Activated T-cell treated with anti-CD3 and anti-CD28 coated beads for 24 hours (primary cell): ENCODE results near the gene KIF20B.
"Not testable (repeated sequence)": the region's sequence is repeated elsewhere in the genome, so short reads cannot be mapped to it uniquely, and the experiment has no call there.

Source experiments
- DNase-seq: peaks from one replicate; pipeline ENCODE4 v3.0.0-alpha.2; 2020; ENCODE audit warnings: low read depth

Gene KIF20B

GRCh38 chr10:89783406-89783805 lies 82.0 kb downstream of the KIF20B start:
- no peak for DNase-seq

GRCh38 chr10:89785095-89785494 lies 83.7 kb downstream of the KIF20B start:
- DNase-seq = no peak

- no peak for DNase-seq
These were observed 87.9 kb downstream of the KIF20B start for GRCh38 chr10:89789188-89789877.

GRCh38 chr10:89792187-89792586 lies 90.8 kb downstream of the KIF20B start:
- no peak for DNase-seq

GRCh38 chr10:89793649-89794254 lies 92.4 kb downstream of the KIF20B start:
- DNase-seq = peak; percentile 24

- DNase-seq = no peak
These were observed 94.5 kb downstream of the KIF20B start for GRCh38 chr10:89795840-89796239.

- no peak for DNase-seq
These were observed 96.7 kb downstream of the KIF20B start for GRCh38 chr10:89798092-89798491.

GRCh38 chr10:89799573-89799972 lies 98.2 kb downstream of the KIF20B start:
- DNase-seq = no peak

- peak; percentile 57 for DNase-seq
These were observed 104.2 kb downstream of the KIF20B start for GRCh38 chr10:89805599-89806013.

GRCh38 chr10:89808842-89809241 lies 107.5 kb downstream of the KIF20B start:
- DNase-seq = no peak

- DNase-seq = no peak
These were observed 108.4 kb downstream of the KIF20B start for GRCh38 chr10:89809766-89810165.

- no peak for DNase-seq
These were observed 109.6 kb downstream of the KIF20B start for GRCh38 chr10:89810908-89811525.

- no peak for DNase-seq
These were observed 112.2 kb downstream of the KIF20B start for GRCh38 chr10:89813546-89813945.

- DNase-seq = no peak
These were observed 112.9 kb downstream of the KIF20B start for GRCh38 chr10:89814278-89814677.

GRCh38 chr10:89815049-89815853 lies 113.9 kb downstream of the KIF20B start:
- DNase-seq = no peak

GRCh38 chr10:89819008-89819407 lies 117.6 kb downstream of the KIF20B start:
- DNase-seq = not testable (repeated sequence)
